ENCODE data around the gene PTPRD.

GRCh38 chr9:8960254-8960653, 1652.5 kb downstream of the PTPRD start:
- no peak for TF ChIP-seq CTCF (IDR thresholded peaks at IDR 0.05)
- no peak for TF ChIP-seq EZH2 (IDR thresholded peaks at IDR 0.05; ENCODE audit: borderline replicate concordance, insufficient read depth, low read depth, low read length, poor library complexity, severe bottlenecking)

All from B cell (primary cell).